GM18858 (cell line): ENCODE data around the gene TOM1L2.

Experiments used
- ATAC-seq: cut with Tn5 transposase; IDR thresholded peaks from one replicate; pipeline ENCODE4 v1.9.1; 2021; ENCODE audit not compliant: unreplicated experiment

TOM1L2 gene

GRCh38 chr17:17877529-17878358 is 94.5 kb downstream of the TOM1L2 start:
- ATAC-seq, result no peak

GRCh38 chr17:17876959-17877528 is 95.2 kb downstream of the TOM1L2 start:
- ATAC-seq, result no peak

- no peak for ATAC-seq
Observed at GRCh38 chr17:17874478-17874877, 97.7 kb downstream of the TOM1L2 start.

GRCh38 chr17:17873450-17873991 is 98.7 kb downstream of the TOM1L2 start:
- ATAC-seq, result no peak

- no peak for ATAC-seq
Observed at GRCh38 chr17:17872547-17873345, 99.5 kb downstream of the TOM1L2 start.

- no peak for ATAC-seq
Observed at GRCh38 chr17:17871913-17872312, 100.3 kb downstream of the TOM1L2 start.

GRCh38 chr17:17870247-17870646 is 102.0 kb downstream of the TOM1L2 start:
- no peak for ATAC-seq

- ATAC-seq, result no peak
Observed at GRCh38 chr17:17868641-17869522, 103.3 kb downstream of the TOM1L2 start.

GRCh38 chr17:17866897-17867296 is 105.3 kb downstream of the TOM1L2 start:
- no peak for ATAC-seq

GRCh38 chr17:17866425-17866824 is 105.8 kb downstream of the TOM1L2 start:
- no peak for ATAC-seq

GRCh38 chr17:17865035-17865434 is 107.2 kb downstream of the TOM1L2 start:
- ATAC-seq, result no peak

- no peak for ATAC-seq
Observed at GRCh38 chr17:17860766-17861107, 111.5 kb downstream of the TOM1L2 start.

GRCh38 chr17:17859909-17860765 is 112.1 kb downstream of the TOM1L2 start:
- no peak for ATAC-seq

- ATAC-seq, result no peak
Observed at GRCh38 chr17:17857496-17857895, 114.7 kb downstream of the TOM1L2 start.

GRCh38 chr17:17856386-17856785 is 115.8 kb downstream of the TOM1L2 start:
- no peak for ATAC-seq

GRCh38 chr17:17855976-17856375 is 116.2 kb downstream of the TOM1L2 start:
- no peak for ATAC-seq

- ATAC-seq, result no peak
Observed at GRCh38 chr17:17853811-17854447, 118.3 kb downstream of the TOM1L2 start.

GRCh38 chr17:17852930-17853329 is 119.3 kb downstream of the TOM1L2 start:
- no peak for ATAC-seq
